HT1080 (cell line): Measurements from ENCODE around the gene PPM1B. TPM values are rescaled to one million over a fixed set of nuclear protein-coding genes. Genes with fewer than 3 reads are reported as not detected.

Experiments used
- DNase-seq: peaks from one replicate; pipeline ENCODE4 v3.0.0-alpha.2; 2015; ENCODE audit warnings: low read depth
- total RNA-seq: library from RNA; depleted of rRNA; stranded (reverse); fragments of >200 nt; shearing (Covaris generic); gene quantifications from 2 replicates; pipeline ENCODE4 v1.2.3, GENCODE V29; 2014

PPM1B gene
- total RNA-seq, 1 experiment from 2014 or later: 22.6 TPM

DNA sequence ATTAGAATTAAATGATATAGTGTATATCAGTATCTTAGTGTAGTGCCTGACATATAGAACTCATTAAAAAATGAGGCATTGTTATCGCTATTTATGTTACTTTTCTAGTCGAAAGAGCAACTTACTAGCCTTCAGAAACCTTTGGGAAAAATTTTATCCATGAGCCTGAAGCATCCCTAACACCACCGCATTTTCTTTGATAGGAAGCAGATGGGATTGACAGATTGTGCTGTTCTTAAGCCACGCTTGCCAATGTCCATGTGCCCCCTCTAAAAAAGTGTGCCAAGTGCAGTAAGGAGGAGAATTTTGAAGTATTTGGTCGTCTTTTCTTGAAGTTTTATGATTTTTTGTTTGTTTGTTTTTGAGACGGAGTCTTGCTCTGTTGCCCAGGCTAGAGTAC lies 29.1 kb downstream of the PPM1B start:
- no peak for DNase-seq

DNA sequence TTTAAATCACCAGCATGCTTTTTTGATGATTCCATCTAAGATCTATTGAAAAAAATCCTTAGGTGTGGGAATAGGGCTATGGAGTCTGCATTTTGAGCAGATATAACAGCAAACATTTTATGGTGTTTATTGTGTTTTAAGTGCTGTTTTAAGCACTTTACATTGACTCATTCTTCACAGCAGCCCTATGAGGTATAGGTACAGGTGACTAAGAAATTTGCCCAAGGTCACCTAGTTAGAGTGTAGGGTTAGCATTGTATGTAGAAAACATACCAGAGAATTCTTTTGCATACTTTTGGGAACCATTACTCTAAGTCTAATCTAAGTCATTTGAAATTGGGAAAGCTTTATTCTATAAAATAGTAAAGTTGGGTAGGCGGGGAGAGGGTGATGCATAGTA lies 31.3 kb downstream of the PPM1B start:
- no peak for DNase-seq

- no peak for DNase-seq
These were observed 32.1 kb downstream of the PPM1B start for GRCh38 chr2:44200759-44201158.

- DNase-seq: no peak
These were observed 33.0 kb downstream of the PPM1B start for GRCh38 chr2:44201648-44202165.

- DNase-seq: no peak
These were observed 34.9 kb downstream of the PPM1B start for GRCh38 chr2:44203542-44203941.

GRCh38 chr2:44205169-44205568 lies 36.5 kb downstream of the PPM1B start:
- no peak for DNase-seq

DNA sequence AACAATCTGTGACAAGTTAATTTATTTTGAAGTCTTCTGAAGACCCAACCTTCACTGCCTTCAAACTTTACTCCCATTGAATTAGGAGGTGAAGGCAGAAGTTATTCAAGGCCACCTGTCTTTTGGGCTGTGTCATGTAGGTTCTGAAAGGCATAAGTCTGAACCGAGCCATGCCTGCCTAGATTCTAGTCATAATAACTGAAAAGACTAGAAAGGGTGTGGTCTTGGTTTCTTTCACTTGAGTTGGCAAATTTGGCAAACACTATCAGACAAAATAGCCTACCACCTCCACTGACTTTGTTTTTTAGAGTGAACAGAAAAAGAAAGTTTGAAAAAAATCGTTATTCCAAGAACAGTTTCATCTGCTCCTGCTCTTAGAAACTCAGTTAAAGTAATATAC lies 38.4 kb downstream of the PPM1B start:
- DNase-seq: no peak

- DNase-seq: peak; percentile 13
These were observed 39.0 kb downstream of the PPM1B start for GRCh38 chr2:44207648-44208047.

DNA sequence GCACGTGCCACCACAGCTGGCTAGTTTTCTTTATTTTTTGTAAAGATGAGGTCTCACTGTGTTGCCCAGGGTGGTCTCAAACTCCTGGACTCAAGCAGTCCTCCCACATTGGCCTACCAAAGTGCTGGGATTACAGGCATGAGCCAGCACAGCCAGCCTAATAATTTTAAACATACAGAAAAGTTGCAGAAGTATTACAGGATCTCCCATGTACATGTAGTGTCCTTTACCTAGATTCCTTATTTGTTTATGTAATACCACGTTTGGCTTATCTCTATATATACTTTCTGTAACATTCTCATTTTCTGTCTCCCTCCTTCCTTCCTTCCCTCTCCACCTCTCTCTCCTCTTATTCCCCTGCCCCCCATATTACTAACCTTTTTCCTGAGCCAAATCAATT lies 41.7 kb downstream of the PPM1B start:
- no peak for DNase-seq

DNA sequence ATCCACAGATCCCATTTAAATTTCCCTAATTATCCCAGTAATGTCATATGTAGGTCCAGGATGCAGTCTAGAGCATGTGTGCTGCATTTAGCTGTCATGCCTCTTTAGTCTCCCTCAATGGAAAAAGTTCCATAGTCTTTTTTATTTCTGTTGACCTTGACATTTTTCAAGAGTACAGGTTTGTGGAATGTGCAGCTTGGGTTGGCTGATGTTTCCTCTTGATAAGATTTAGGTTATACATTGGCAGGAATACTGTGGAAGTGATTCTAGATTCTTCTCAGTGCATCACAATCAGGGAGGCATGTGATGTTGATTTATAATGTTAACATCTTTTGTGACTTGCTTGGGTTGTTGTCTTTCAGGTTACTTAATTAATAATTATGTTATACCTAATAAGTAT lies 42.5 kb downstream of the PPM1B start:
- DNase-seq: no peak

DNA sequence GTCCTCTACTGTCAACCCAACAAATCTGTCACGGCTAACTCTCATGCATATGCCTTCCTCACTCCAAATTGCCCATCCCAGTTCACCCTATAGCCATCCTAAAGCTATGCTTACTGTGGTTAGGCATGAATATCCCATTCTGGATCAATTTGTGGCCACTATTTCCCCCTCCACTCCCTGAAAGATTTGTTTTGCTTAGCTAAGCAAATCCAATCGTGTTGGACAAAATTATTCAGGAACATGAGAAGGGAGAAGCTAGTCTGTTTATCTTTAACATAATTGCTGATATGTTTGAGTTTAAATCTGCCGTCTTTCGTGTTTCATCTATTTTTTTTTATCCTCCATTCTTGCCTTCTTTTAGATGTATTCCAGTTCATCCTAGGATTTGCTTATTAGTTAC lies 43.6 kb downstream of the PPM1B start:
- no peak for DNase-seq

GRCh38 chr2:44215827-44216226 lies 47.2 kb downstream of the PPM1B start:
- DNase-seq: no peak

- DNase-seq: no peak
These were observed 50.1 kb downstream of the PPM1B start for GRCh38 chr2:44218771-44219170.

DNA sequence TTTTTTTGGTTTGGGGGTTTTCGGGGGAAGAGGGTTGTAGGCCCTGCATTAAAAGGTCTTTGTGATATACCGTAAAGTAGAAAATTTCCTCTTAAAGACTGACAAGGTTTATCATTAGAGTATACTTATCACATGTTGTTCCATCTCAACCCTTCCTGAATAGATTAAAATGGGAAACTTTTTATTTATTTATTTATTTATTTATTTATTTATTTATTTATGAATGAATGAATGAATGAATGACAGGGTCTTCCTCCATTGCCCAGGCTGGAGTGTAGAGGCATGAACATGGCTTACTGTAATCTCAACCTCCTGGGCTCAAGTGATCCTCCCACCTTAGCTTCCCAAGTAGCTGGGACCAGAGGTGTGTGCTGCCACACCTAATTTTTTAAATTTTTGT lies 58.1 kb downstream of the PPM1B start:
- DNase-seq: no peak

- DNase-seq: no peak
These were observed 61.7 kb downstream of the PPM1B start for GRCh38 chr2:44230378-44230777.

- peak; percentile 79 for DNase-seq
These were observed 64.9 kb downstream of the PPM1B start for GRCh38 chr2:44233450-44234128.

GRCh38 chr2:44237221-44237620 lies 68.5 kb downstream of the PPM1B start:
- DNase-seq: no peak

- DNase-seq: no peak
These were observed 74.2 kb downstream of the PPM1B start for GRCh38 chr2:44242904-44243303.

GRCh38 chr2:44244135-44244871 lies 75.6 kb downstream of the PPM1B start:
- peak; percentile 55 for DNase-seq

- DNase-seq: no peak
These were observed 76.6 kb downstream of the PPM1B start for GRCh38 chr2:44245083-44245861.

DNA sequence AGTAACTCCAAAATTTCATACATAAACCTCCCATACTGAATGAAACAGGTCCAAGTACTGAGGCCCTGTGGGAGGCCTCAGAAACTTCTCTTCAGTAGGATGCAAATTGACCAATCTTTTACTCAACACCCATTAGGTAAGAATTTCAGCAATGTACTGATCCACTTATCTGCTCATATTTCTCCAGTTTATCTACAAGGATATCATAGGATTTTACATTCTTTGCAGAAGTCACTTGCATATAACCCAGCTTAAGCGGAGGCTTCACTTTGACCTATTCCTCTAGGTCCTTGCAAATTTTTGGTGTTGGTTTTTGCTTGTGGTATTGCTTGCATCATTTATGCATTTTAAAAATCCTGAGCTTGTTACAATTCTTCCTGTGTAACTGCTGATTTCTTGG lies 77.8 kb downstream of the PPM1B start:
- DNase-seq: no peak

- no peak for DNase-seq
These were observed 78.2 kb downstream of the PPM1B start for GRCh38 chr2:44246840-44247369.
